ENCODE results near the gene ZNF165. TPM values are rescaled to one million over a fixed set of nuclear protein-coding genes. Genes with fewer than 3 reads are reported as not detected.
A peak's percentile ranks its signal among the peaks of the same experiment; 100 is the strongest.

Gene ZNF165
- total RNA-seq, 2 donors from 2014 or later = 0.48 to 0.59 TPM

GRCh38 chr6:28134015-28134414 lies 53.6 kb downstream of the ZNF165 start:
- Mint-ChIP-seq H3K9me3 (no peaks in the 10 kb centered on the region), H3K36me3 (peaks cover 23% of the 10 kb centered on the region), H3K27ac (no peak overlapping the region), H3K4me3 (no peak overlapping the region), H3K4me1 (ENCODE audit: low read depth in 2 of 2) (peaks cover 41 to 52% of the 10 kb centered on the region in 2 donors), H3K27me3 (no peaks in the 10 kb centered on the region)
- ATAC-seq = no peak
- no peak for DNase-seq (ENCODE audit: low spot score)

GRCh38 chr6:28134716-28135115 lies 54.3 kb downstream of the ZNF165 start:
- H3K27ac Mint-ChIP-seq = no peak overlapping the region
- H3K27me3 Mint-ChIP-seq = no peaks in the 10 kb centered on the region
- ATAC-seq (no peak), DNase-seq (ENCODE audit: low spot score) (no peak)
- H3K4me1 Mint-ChIP-seq (ENCODE audit: low read depth in 2 of 2) = peaks cover 35 to 46% of the 10 kb centered on the region in 2 donors
- H3K4me3 Mint-ChIP-seq = no peak overlapping the region
- peaks cover 16% of the 10 kb centered on the region for H3K36me3 Mint-ChIP-seq
- H3K9me3 Mint-ChIP-seq = no peaks in the 10 kb centered on the region

GRCh38 chr6:28135393-28135792 lies 55.0 kb downstream of the ZNF165 start:
- Mint-ChIP-seq H3K36me3 (peaks cover 14% of the 10 kb centered on the region), H3K4me1 (ENCODE audit: low read depth in 2 of 2) (peaks cover 39 to 51% of the 10 kb centered on the region in 2 donors), H3K9me3 (no peaks in the 10 kb centered on the region), H3K27me3 (no peaks in the 10 kb centered on the region), H3K27ac (peak overlapping the region; percentile 97 to 99), H3K4me3 (peak overlapping the region; percentile 97)
- ATAC-seq (no peak), DNase-seq (ENCODE audit: low spot score) (no peak)

GRCh38 chr6:28136585-28137504 lies 56.5 kb downstream of the ZNF165 start:
- H3K36me3 Mint-ChIP-seq = peaks cover 11% of the 10 kb centered on the region
- ATAC-seq (peak; percentile 84 to 87), DNase-seq (ENCODE audit: low spot score) (peak; percentile 89)
- H3K9me3 Mint-ChIP-seq = no peaks in the 10 kb centered on the region
- peak overlapping the region; percentile 97 for H3K4me3 Mint-ChIP-seq
- peaks cover 44 to 60% of the 10 kb centered on the region in 2 donors for H3K4me1 Mint-ChIP-seq (ENCODE audit: low read depth in 2 of 2)
- H3K27me3 Mint-ChIP-seq = no peaks in the 10 kb centered on the region
- peak overlapping the region; percentile 97 to 99 for H3K27ac Mint-ChIP-seq

- ATAC-seq (peak; percentile 57 to 71), DNase-seq (ENCODE audit: low spot score) (peak; percentile 68)
- Mint-ChIP-seq H3K9me3 (no peaks in the 10 kb centered on the region), H3K36me3 (peaks cover 10% of the 10 kb centered on the region), H3K4me3 (peak overlapping the region; percentile 97), H3K27me3 (no peaks in the 10 kb centered on the region), H3K27ac (peak overlapping the region; percentile 97 to 99), H3K4me1 (ENCODE audit: low read depth in 2 of 2) (peaks cover 44 to 60% of the 10 kb centered on the region in 2 donors)
Observed at GRCh38 chr6:28137505-28137981, 57.2 kb downstream of the ZNF165 start.

Other genes starting within 250 kb of the ZNF165 start
- gene OR2B2, start 168.2 kb upstream of the ZNF165 start, total RNA-seq = not detected
- gene OR2B6, start 123.3 kb upstream of the ZNF165 start, total RNA-seq = not detected
- 1 to 10 TPM; 5.8 to 6.0 TPM for gene ZSCAN16, start 44.0 kb downstream of the ZNF165 start, total RNA-seq
- gene ZKSCAN8, start 61.3 kb downstream of the ZNF165 start, total RNA-seq = 10 to 100 TPM; 18.2 to 20.0 TPM
- 10 to 100 TPM; 12.6 to 13.1 TPM for gene ZSCAN9, start 144.7 kb downstream of the ZNF165 start, total RNA-seq
- 1 to 10 TPM; 3.3 to 4.7 TPM for gene ZKSCAN4, start 171.7 kb downstream of the ZNF165 start, total RNA-seq
- under 1 TPM in 1 of 2 donors, not detected in 1; 0.45 TPM for gene NKAPL, start 178.7 kb downstream of the ZNF165 start, total RNA-seq
- gene ZSCAN26, start 186.6 kb downstream of the ZNF165 start, total RNA-seq = 1 to 10 TPM; 6.7 to 8.3 TPM
- 1 to 10 TPM; 1.6 to 2.6 TPM for gene PGBD1, start 201.0 kb downstream of the ZNF165 start, total RNA-seq

All from natural killer cell treated with Interleukin-12 subunit alpha and Interleukin-12 subunit beta and Interleukin-15 and Interleukin-18, amount 100 ng/mL, for 72 hours (primary cell).